HepG2 (cell line): ENCODE measurements around the gene NLRP4. TPM values are rescaled to one million over a fixed set of nuclear protein-coding genes. Genes with fewer than 3 reads are reported as not detected.

Source experiments
- ATAC-seq: fragments of 200-7000 bp; cut with Tn5 transposase; 3 replicates; pipeline ENCODE4 v1.9.1; 2020; ENCODE audit warnings: mild to moderate bottlenecking, moderate library complexity
- BruUV-seq: library from RNA; stranded (reverse); fragments of 400-500 nt; replicated peaks from 2 replicates; lab custom pipeline; 2021; lab: Mats Ljungman, UMichigan
- CTCF ChIA-PET: fragments of 300-600 bp; formaldehyde crosslinking; extraction: SDS; loops from one replicate; lab custom pipeline; 2021; ENCODE audit warnings: low total read pairs, inconsistent platforms, low intra/inter-chr PET ratio; lab: Yijun Ruan, JAX
- POLR2A ChIA-PET: fragments of 350-600 bp; sonication (Branson Sonifier 250); formaldehyde crosslinking; loops from one replicate; lab custom pipeline; 2020; ENCODE audit warnings: antibody characterized with exemption, inconsistent platforms; lab: Yijun Ruan, JAX
- DNase-seq: peaks from one replicate; pipeline ENCODE4 v3.0.0-alpha.2; 2015; ENCODE audit warnings: low spot score
- FAIRE-seq: peaks from 3 replicates; lab custom pipeline; 2011; peaks lifted over from hg19 to GRCh38; lab: Jason Lieb, UNC
- H2AFZ ChIP-seq: one replicate; pipeline ENCODE4 v1.6.1; 2011; ENCODE audit warnings: low read length, inconsistent platforms
- H3K27ac ChIP-seq: fragments of 300-600 bp; 3 replicates; pipeline ENCODE4 v1.8.0; 2011; ENCODE audit warnings: mixed run types, mild to moderate bottlenecking, mixed read lengths, low read length, inconsistent platforms; ENCODE audit not compliant: insufficient read depth; ENCODE audit errors: extremely low read length
- H3K27me3 ChIP-seq, 2 experiments: fragments of 200-600 bp in 1 of 2; 2 replicates in 1 of 2; 3 replicates in 1 of 2; pipeline versions ENCODE4 v1.6.0 to v1.8.0; 2011; ENCODE audit warnings: low read length in 2 of 2, mild to moderate bottlenecking in 2 of 2, moderate library complexity in 2 of 2, inconsistent platforms in 1 of 2; ENCODE audit not compliant: insufficient read depth in 2 of 2, control insufficient read depth in 1 of 2
- H3K36me3 ChIP-seq, 2 experiments: fragments of 200-600 bp in 1 of 2; replicated peaks in 1 of 2; 2 replicates in 1 of 2; 3 replicates in 1 of 2; pipeline versions ENCODE4 v1.5.1 to v1.8.0; 2011; ENCODE audit warnings: low read length in 2 of 2, inconsistent platforms in 1 of 2; ENCODE audit not compliant: insufficient read depth in 2 of 2, control insufficient read depth in 1 of 2
- H3K4me1 ChIP-seq: 2 replicates; pipeline ENCODE4 v1.5.1; 2012; ENCODE audit warnings: low read length, inconsistent platforms; ENCODE audit not compliant: insufficient read depth
- H3K4me2 ChIP-seq: 2 replicates; pipeline ENCODE4 v1.6.0; 2011; ENCODE audit warnings: low read depth, low read length, inconsistent platforms
- H3K4me3 ChIP-seq, 3 experiments: fragments of 200-600 bp in 1 of 3; sonication (generic), shearing (Covaris generic) in 1 of 3; replicated peaks in 1 of 3; 2 replicates each; pipeline ENCODE4 v1.5.1; 2011 to 2016; ENCODE audit warnings: low read length in 3 of 3, inconsistent platforms in 2 of 3, low read depth in 2 of 3, mild to moderate bottlenecking in 2 of 3, control low read depth in 1 of 3, mixed read lengths in 1 of 3; ENCODE audit not compliant: insufficient read depth in 1 of 3
- H3K79me2 ChIP-seq: one replicate; pipeline ENCODE4 v1.6.1; 2011; ENCODE audit warnings: low read length, inconsistent platforms; ENCODE audit not compliant: insufficient read depth
- H3K9ac ChIP-seq: 2 replicates; pipeline ENCODE4 v1.6.0; 2011; ENCODE audit warnings: mild to moderate bottlenecking, low read depth, low read length, inconsistent platforms; ENCODE audit not compliant: insufficient read depth
- H3K9me3 ChIP-seq: 2 replicates; pipeline ENCODE4 v1.5.1; 2012; ENCODE audit warnings: mild to moderate bottlenecking, low read length
- H4K20me1 ChIP-seq: 2 replicates; pipeline ENCODE4 v1.6.0; 2011; ENCODE audit warnings: inconsistent platforms, mild to moderate bottlenecking, low read length, moderate library complexity; ENCODE audit not compliant: insufficient read depth
- BRD4 ChIP-seq: sonication (generic); formaldehyde crosslinking; IDR thresholded peaks from 2 replicates; pipeline ENCODE4 v1.4.0; 2020; ENCODE audit warnings: missing genetic modification reagents
- DPF2 ChIP-seq: sonication (generic); formaldehyde crosslinking; IDR thresholded peaks from 2 replicates; pipeline ENCODE4 v1.4.0; 2020; ENCODE audit warnings: mild to moderate bottlenecking, low read depth, missing genetic modification reagents, borderline replicate concordance
- HNRNPL ChIP-seq: fragments of 200-400 bp; formaldehyde crosslinking; IDR thresholded peaks from 2 replicates; pipeline ENCODE4 v1.6.1; 2017; ENCODE audit warnings: mild to moderate bottlenecking, low read depth, low read length
- MYNN ChIP-seq: sonication (generic); formaldehyde crosslinking; IDR thresholded peaks from 2 replicates; pipeline ENCODE4 v1.4.0; 2020; ENCODE audit warnings: mild to moderate bottlenecking, low read depth, missing genetic modification reagents
- NCOR1 ChIP-seq: fragments of 200-600 bp; sonication (generic); IDR thresholded peaks from 2 replicates; pipeline ENCODE4 v1.7.0; 2017; ENCODE audit warnings: antibody characterized with exemption, low read length, borderline replicate concordance
- PPARG ChIP-seq: conservative IDR thresholded peaks from 2 replicates; pipeline ENCODE4 v1.6.1; 2016; ENCODE audit warnings: missing biosample characterization, missing genetic modification reagents
- RBM22 ChIP-seq: fragments of 200-400 bp; formaldehyde crosslinking; optimal IDR thresholded peaks from 2 replicates; pipeline ENCODE3; 2017; ENCODE audit warnings: mild to moderate bottlenecking, low read length, moderate library complexity
- SMARCC2 ChIP-seq: fragments of 450-650 bp; IDR thresholded peaks from 2 replicates; pipeline ENCODE4 v1.6.1; 2017; ENCODE audit warnings: antibody characterized with exemption, mild to moderate bottlenecking
- SRSF1 ChIP-seq: fragments of 200-400 bp; formaldehyde crosslinking; optimal IDR thresholded peaks from 2 replicates; pipeline ENCODE3; 2017; ENCODE audit warnings: mild to moderate bottlenecking, low read depth, low read length, moderate library complexity
- TEF ChIP-seq: sonication (generic); formaldehyde crosslinking; IDR thresholded peaks from 2 replicates; pipeline ENCODE4 v1.5.0; 2020; ENCODE audit warnings: missing genetic modification reagents
- U2AF2 ChIP-seq: fragments of 200-400 bp; formaldehyde crosslinking; IDR thresholded peaks from 2 replicates; pipeline ENCODE4 v1.6.1; 2017; ENCODE audit warnings: low read depth, mild to moderate bottlenecking, low read length
- ZNF329 ChIP-seq: sonication (generic); formaldehyde crosslinking; IDR thresholded peaks from 2 replicates; pipeline ENCODE4 v1.9.0; 2021; ENCODE audit warnings: low read depth, mild to moderate bottlenecking, missing genetic modification reagents
- ZNF441 ChIP-seq: sonication (generic); formaldehyde crosslinking; IDR thresholded peaks from 2 replicates; pipeline ENCODE4 v1.7.0; 2021; ENCODE audit warnings: missing genetic modification reagents, borderline replicate concordance
- ZNF460 ChIP-seq: sonication (generic); formaldehyde crosslinking; IDR thresholded peaks from 2 replicates; pipeline ENCODE4 v1.5.1; 2020; ENCODE audit warnings: missing genetic modification reagents, mild to moderate bottlenecking, borderline replicate concordance
- ZNF496 ChIP-seq: sonication (generic); formaldehyde crosslinking; IDR thresholded peaks from 2 replicates; pipeline ENCODE4 v1.8.1; 2023; ENCODE audit warnings: mild to moderate bottlenecking, moderate library complexity, missing genetic modification reagents; ENCODE audit not compliant: insufficient replicate concordance
- ZNF577 ChIP-seq: sonication (generic); formaldehyde crosslinking; IDR thresholded peaks from 2 replicates; pipeline ENCODE4 v1.4.0; 2020; ENCODE audit warnings: mild to moderate bottlenecking, low read depth, missing genetic modification reagents, borderline replicate concordance
- ZNF747 ChIP-seq: sonication (generic); formaldehyde crosslinking; IDR thresholded peaks from 2 replicates; pipeline ENCODE4 v1.8.1; 2023; ENCODE audit warnings: missing genetic modification reagents, mild to moderate bottlenecking, borderline replicate concordance
- ZNF75D ChIP-seq: sonication (generic); formaldehyde crosslinking; IDR thresholded peaks from 2 replicates; pipeline ENCODE4 v1.8.1; 2023; ENCODE audit warnings: missing genetic modification reagents, mild to moderate bottlenecking, borderline replicate concordance
- ZUFSP ChIP-seq: sonication (generic); formaldehyde crosslinking; IDR thresholded peaks from 2 replicates; pipeline ENCODE4 v1.9.0; 2021; ENCODE audit warnings: missing genetic modification reagents, mild to moderate bottlenecking, borderline replicate concordance
- WGBS: methylation state at CpG from one replicate; pipeline ENCODE4 v1.1.6; 2017; ENCODE audit warnings: low lambda C conversion rate; 5-methylcytosine and 5-hydroxymethylcytosine counted together
- in situ Hi-C: cut with HindIII; loops from 2 replicates; pipeline ENCODE4 v1.10.0; 2017; ENCODE audit warnings: low pct_unique_long_range_greater_than_20kb; ENCODE audit not compliant: extremely low pct_ligation_motif_present
- intact Hi-C: fragments of 100-400 bp; cut with micrococcal nuclease; formaldehyde crosslinking; loops from one replicate; pipeline ENCODE4 v1.10.0; 2022; ENCODE audit not compliant: unreplicated experiment
- polyA plus RNA-seq, 8 experiments: library from polyadenylated mRNA; depleted of rRNA in 3 of 8; stranded (reverse) in 7 of 8; unstranded in 1 of 8; fragments of >200 nt; fragmentation: Illumina TruSeq in 4 of 8; extraction: Trizol in 4 of 8; gene quantifications; 2 replicates each; pipeline versions ENCODE4 v1.2.1 to v1.2.3, GENCODE V29; 2011 to 2016; ENCODE audit warnings: low read depth in 4 of 8, missing spikeins in 1 of 8, mixed read lengths in 1 of 8; ENCODE audit not compliant: insufficient read depth in 1 of 8
- total RNA-seq, 5 experiments: library from RNA; depleted of rRNA; stranded (reverse); fragments of >200 nt; fragmentation: Illumina TruSeq; extraction: Trizol; gene quantifications; 2 replicates each; pipeline ENCODE4 v1.2.3, GENCODE V29; 2016; ENCODE audit warnings: low read depth in 1 of 5

NLRP4 gene
- total and polyA plus RNA-seq, 2 of the 13 experiments (the other 11 are each of a cell fraction or from before 2014, with no cell fraction given): not detected

GRCh38 chr19:55811340-55811739 lies 25.0 kb upstream of the NLRP4 start:
- Histone ChIP-seq H3K27ac (no peak overlapping the region), H3K79me2 (no peaks in the 10 kb centered on the region), H3K9me3 (no peaks in the 10 kb centered on the region), H3K9ac (no peak overlapping the region), H3K4me1 (peaks cover 4% of the 10 kb centered on the region; the same call in 1 of the 2 replicates), H3K4me2 (no peak overlapping the region), H3K4me3 (no peak overlapping the region), H4K20me1 (no peaks in the 10 kb centered on the region), H2AFZ (no peak overlapping the region), H3K36me3 (no peaks in the 10 kb centered on the region), H3K27me3 (peaks cover 0 to 10% of the 10 kb centered on the region in 2 experiments; a peak in 2 of 5 replicates)
- ChIA-PET POLR2A (no interaction called here), CTCF (no interaction called here)
- DNase-seq: no peak
- BruUV-seq: no TSS peak
- no peak for ATAC-seq
- intact Hi-C loops: no loop called here
- WGBS: 9% methylated on average over 3 of the region's 3 CpGs
- FAIRE-seq: no peak
- in situ Hi-C loops: no loop called here
- TF ChIP-seq ZNF496 (no peak), SMARCC2 (no peak), ZNF747 (no peak), ZNF75D (no peak), U2AF2 (no peak), MYNN (no peak), ZNF441 (no peak), DPF2 (CRISPR knock-in tag) (no peak), PPARG (CRISPR knock-in tag) (no peak), ZNF329 (CRISPR knock-in tag) (no peak), HNRNPL (no peak), RBM22 (no peak), ZNF460 (CRISPR knock-in tag) (no peak), TEF (no peak), ZNF577 (no peak), SRSF1 (no peak), ZUFSP (CRISPR knock-in tag) (no peak), BRD4 (CRISPR knock-in tag) (no peak), NCOR1 (no peak)
